ENCODE measurements around the gene ZNF862.
A peak's percentile ranks its signal among the peaks of the same experiment; 100 is the strongest.
"Not testable (repeated sequence)": the region's sequence is repeated elsewhere in the genome, so short reads cannot be mapped to it uniquely, and the experiment has no call there.

Gene ZNF862

DNA sequence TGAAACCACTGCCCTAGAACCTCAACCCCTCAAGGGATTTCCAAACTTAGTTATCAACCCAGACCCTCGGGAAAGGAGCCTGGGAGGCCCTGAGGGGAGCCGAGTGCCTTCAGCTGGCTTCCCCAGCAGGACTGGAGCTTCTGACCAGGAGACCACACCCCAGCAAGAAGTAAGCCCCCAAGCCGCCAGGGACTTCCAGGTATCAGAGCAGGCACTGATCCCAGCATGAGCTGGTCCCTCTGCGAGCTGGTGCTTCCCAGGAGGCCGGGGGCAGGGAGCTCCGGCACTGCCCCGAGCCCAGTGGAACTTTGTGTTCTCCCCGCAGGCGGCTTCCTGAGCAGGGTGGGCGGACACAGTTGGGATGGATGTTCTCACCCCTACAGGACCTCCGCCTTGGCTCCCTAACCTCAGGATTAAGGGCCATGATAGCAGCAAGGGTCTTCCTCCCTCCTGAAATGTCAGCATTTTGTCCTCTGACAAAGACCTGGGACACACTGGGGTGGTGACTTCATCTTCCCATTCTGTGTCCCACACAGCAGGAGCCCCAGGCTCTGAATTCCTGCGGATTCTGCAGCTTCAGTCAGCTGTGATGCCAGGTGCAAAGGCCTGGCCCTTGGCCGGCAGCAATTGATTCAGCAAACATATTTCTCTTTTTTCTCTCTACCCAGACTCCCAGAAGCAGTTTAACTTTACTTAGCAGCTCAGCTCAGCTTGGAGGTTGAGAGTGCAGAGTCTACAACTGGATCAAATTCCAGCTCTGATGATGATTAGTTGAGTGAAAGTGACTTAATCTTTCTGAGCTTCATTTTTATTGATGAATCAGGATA is 47.2 kb downstream of the ZNF862 start:
- DNase-seq (ENCODE audit: low spot score in 2 of 2) (peak in 1 of 2 donors; percentile 8), ATAC-seq (ENCODE audit: low read depth) (no peak)
- no peaks in the 10 kb centered on the region for H3K9me3 Mint-ChIP-seq
- peaks cover 2% of the 10 kb centered on the region for H3K36me3 Mint-ChIP-seq
- no peak overlapping the region for H3K27ac Mint-ChIP-seq
- peaks cover 13% of the 10 kb centered on the region for H3K4me1 Mint-ChIP-seq
- no peaks in the 10 kb centered on the region for H3K27me3 Mint-ChIP-seq
- no peak overlapping the region for H3K4me3 Mint-ChIP-seq

DNA sequence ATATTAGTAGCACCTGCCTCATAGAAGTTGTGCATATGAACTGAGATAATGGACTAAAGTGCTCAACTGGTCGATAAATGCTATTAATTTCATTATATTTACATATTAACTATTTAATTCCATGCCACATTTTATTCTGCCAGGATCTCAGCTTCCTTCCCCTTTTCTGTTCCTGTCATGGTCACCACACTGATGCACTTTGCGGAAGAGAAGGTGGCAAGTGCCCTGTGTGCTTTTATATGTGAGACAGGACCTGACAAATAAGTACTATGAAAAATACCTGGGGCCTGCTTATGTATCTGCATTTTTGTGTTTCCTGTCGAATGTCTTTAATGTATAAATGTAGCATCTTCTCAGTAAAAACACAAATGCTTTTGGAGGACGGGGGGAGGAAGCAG is 47.8 kb downstream of the ZNF862 start:
- no peaks in the 10 kb centered on the region for H3K27me3 Mint-ChIP-seq
- no peaks in the 10 kb centered on the region for H3K9me3 Mint-ChIP-seq
- DNase-seq (ENCODE audit: low spot score in 2 of 2) (no peak), ATAC-seq (ENCODE audit: low read depth) (peak; percentile 81)
- H3K36me3 Mint-ChIP-seq, result peaks cover 2% of the 10 kb centered on the region
- peak overlapping the region; percentile 29 for H3K4me3 Mint-ChIP-seq
- peak overlapping the region; percentile 35 for H3K27ac Mint-ChIP-seq
- H3K4me1 Mint-ChIP-seq, result peaks cover 13% of the 10 kb centered on the region

DNA sequence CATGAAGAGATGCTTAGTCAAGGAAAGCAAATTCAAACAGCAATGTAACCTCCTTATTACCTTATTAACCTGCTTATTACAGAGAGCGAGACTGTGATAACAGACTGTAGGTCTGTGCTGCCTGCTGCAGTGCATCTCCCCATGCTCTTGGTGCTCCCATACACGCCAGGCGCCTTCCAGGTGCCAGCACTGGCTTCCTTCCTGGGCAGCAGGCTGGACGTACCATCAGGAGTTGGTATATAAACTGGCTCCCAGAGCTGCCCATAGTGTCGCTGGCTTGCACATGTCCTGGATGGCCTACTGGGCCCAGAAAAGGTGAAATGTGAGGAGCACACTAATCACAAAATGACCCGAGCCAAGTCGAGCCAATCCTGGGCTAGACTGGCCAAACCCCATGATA is 49.1 kb downstream of the ZNF862 start:
- no peak overlapping the region for H3K4me3 Mint-ChIP-seq
- H3K36me3 Mint-ChIP-seq, result peaks cover 2% of the 10 kb centered on the region
- H3K27me3 Mint-ChIP-seq, result no peaks in the 10 kb centered on the region
- H3K4me1 Mint-ChIP-seq, result peaks cover 13% of the 10 kb centered on the region
- no peaks in the 10 kb centered on the region for H3K9me3 Mint-ChIP-seq
- no peak overlapping the region for H3K27ac Mint-ChIP-seq
- ATAC-seq (ENCODE audit: low read depth) (no peak), DNase-seq (ENCODE audit: low spot score in 2 of 2) (no peak)

DNA sequence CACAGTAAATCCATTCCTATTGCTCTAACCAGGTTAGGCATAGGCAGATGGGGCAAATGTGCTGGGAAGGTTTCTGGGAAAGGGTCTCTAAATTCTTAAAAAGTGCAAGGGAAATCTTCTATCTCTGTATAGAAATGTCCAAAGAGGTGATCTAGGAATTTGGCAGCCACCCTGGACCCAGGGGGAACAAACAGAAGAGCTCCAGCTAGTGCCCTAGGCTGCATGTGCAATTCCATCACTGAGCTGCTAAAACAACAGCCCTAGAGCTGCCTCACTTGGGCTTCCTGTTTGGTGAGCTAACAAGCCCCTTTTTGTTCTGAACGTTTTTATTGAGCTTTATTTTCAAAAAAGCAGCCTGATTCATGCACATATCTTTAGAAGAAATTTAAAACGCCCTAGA is 52.5 kb downstream of the ZNF862 start:
- not testable (repeated sequence) for H3K4me1 Mint-ChIP-seq; H3K4me3 Mint-ChIP-seq; ATAC-seq (ENCODE audit: low read depth); DNase-seq (ENCODE audit: low spot score in 2 of 2); H3K36me3 Mint-ChIP-seq; H3K27ac Mint-ChIP-seq; H3K9me3 Mint-ChIP-seq; H3K27me3 Mint-ChIP-seq

GRCh38 chr7:149894957-149895356 is 56.8 kb downstream of the ZNF862 start:
- not testable (repeated sequence) for ATAC-seq (ENCODE audit: low read depth); H3K9me3 Mint-ChIP-seq; H3K4me3 Mint-ChIP-seq; DNase-seq (ENCODE audit: low spot score in 2 of 2); H3K27ac Mint-ChIP-seq; H3K27me3 Mint-ChIP-seq; H3K36me3 Mint-ChIP-seq; H3K4me1 Mint-ChIP-seq

- ATAC-seq (ENCODE audit: low read depth); H3K36me3 Mint-ChIP-seq; H3K4me1 Mint-ChIP-seq; H3K9me3 Mint-ChIP-seq; H3K4me3 Mint-ChIP-seq; H3K27me3 Mint-ChIP-seq; DNase-seq (ENCODE audit: low spot score in 2 of 2); H3K27ac Mint-ChIP-seq: not testable (repeated sequence)
Measured at GRCh38 chr7:149907776-149908376, 69.7 kb downstream of the ZNF862 start.

DNA sequence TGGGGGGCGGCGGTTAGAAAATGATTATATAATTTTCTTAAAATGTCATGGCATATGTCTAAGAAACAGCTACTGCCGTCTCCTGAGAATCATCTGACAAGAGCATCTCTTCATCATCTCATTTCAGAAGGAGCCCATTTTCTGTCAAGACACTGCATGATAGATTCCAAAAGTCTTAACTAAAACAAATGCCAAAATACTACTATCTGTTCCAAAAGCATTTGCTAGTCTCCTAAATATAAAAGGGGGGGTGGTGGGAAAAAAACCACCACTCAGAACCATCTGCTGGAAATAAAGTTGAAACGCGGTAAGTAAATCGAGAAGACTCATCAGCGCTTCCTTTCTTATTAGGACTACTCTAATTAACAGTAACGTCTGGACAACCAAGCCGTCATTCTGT is 72.0 kb downstream of the ZNF862 start:
- H3K4me1 Mint-ChIP-seq; H3K27me3 Mint-ChIP-seq; DNase-seq (ENCODE audit: low spot score in 2 of 2); H3K36me3 Mint-ChIP-seq; H3K27ac Mint-ChIP-seq; ATAC-seq (ENCODE audit: low read depth); H3K9me3 Mint-ChIP-seq; H3K4me3 Mint-ChIP-seq: not testable (repeated sequence)

DNA sequence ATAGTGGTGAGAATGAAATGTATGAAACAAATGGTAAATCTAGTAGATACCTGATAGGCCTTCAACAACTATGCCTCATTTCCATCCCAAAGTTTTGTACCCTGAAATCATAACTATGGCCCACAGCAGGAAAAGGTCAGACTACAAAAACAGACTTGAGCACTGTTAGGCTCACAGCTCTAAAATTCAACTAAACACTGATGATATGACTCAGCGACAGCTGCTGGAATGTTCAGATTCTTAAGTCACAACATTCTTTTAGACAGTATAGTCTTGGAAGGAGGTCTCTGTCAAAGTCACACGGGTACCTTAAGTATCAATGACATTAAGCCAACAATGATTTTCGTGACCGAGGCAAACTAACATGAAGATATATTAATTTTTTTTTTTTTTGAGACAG is 74.0 kb downstream of the ZNF862 start:
- H3K27ac Mint-ChIP-seq; H3K4me3 Mint-ChIP-seq; ATAC-seq (ENCODE audit: low read depth); DNase-seq (ENCODE audit: low spot score in 2 of 2); H3K27me3 Mint-ChIP-seq; H3K36me3 Mint-ChIP-seq; H3K4me1 Mint-ChIP-seq; H3K9me3 Mint-ChIP-seq: not testable (repeated sequence)

Data from memory B cell (primary cell).